ENCODE results near the gene FKBP1B. TPM values are rescaled to one million over a fixed set of nuclear protein-coding genes. Genes with fewer than 3 reads are reported as not detected.

FKBP1B gene
- total RNA-seq, 1 experiment from 2014 or later, result 0.71 TPM

DNA sequence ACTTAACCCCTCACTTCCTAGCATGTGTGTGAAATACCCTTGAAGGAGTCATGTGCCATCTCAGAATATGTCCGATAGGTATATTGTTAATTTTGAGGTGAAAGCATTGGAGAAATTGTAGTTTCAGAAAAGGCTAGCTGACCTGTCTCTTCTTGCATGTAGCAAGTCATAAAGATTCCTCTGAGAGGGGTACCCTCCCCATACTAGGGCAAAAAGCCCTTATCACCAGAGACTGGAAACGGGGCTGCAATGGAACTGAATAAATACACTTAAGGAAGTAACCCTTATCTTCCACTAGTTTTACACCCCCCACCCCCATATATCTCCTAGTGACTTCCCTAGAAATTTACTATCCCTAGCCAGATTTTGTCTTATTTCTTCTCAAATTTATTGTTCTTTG is 28.3 kb downstream of the FKBP1B start:
- peaks cover 31% of the 10 kb centered on the region for H3K79me2 ChIP-seq (ENCODE audit: low read length)
- H3K27ac ChIP-seq (ENCODE audit: low read length), result peak overlapping the region; percentile 50
- H3K4me2 ChIP-seq (ENCODE audit: low read depth, low read length, poor library complexity, severe bottlenecking), result peak overlapping the region; percentile 69
- no peaks in the 10 kb centered on the region; the same call in 1 of the 2 replicates for H4K20me1 ChIP-seq (ENCODE audit: insufficient read depth, low read depth, low read length)
- no peaks in the 10 kb centered on the region for H3K9me3 ChIP-seq (ENCODE audit: low read length)
- peaks cover 29% of the 10 kb centered on the region for H3K4me1 ChIP-seq (ENCODE audit: low read length)
- H3K4me3 ChIP-seq (ENCODE audit: low read length), result peak overlapping the region; percentile 95
- H3K36me3 ChIP-seq (ENCODE audit: insufficient read depth, low read length), result peaks cover 10% of the 10 kb centered on the region
- H3K9me2 ChIP-seq (replicated peaks; ENCODE audit: insufficient read depth, low read length), result no peaks in the 10 kb centered on the region
- peak overlapping the region; percentile 65 for H3K9ac ChIP-seq (ENCODE audit: low read length)
- H2AFZ ChIP-seq (ENCODE audit: low read length), result 0 out of 2 replicates have a peak overlapping the region, but pooled peaks have one; percentile 26
- no peak for DNase-seq
- no peaks in the 10 kb centered on the region for H3K27me3 ChIP-seq (ENCODE audit: low read length)

DNA sequence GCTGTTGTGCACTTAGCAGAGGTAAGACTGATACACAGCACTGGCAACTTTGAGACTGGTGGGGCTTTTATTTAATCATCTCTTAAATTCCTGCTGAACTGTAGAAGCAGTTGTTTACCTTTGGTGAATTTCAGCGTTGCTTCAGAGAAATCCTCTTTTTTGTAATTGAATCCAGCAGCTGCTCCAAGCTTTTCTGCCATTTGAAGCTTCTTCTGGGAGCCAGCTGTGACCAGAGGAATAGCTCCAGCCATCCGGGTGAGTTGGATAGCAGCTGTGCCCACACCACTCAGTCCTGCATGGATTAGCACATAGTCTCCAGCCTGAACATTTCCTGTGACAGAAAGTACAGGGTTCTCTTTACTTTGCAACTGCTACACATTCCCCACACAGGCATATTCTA is 31.2 kb downstream of the FKBP1B start:
- no peaks in the 10 kb centered on the region; the same call in 1 of the 2 replicates for H3K36me3 ChIP-seq (ENCODE audit: insufficient read depth, low read length)
- H3K9ac ChIP-seq (ENCODE audit: low read length), result no peak overlapping the region
- H2AFZ ChIP-seq (ENCODE audit: low read length), result no peak overlapping the region
- no peaks in the 10 kb centered on the region for H3K27me3 ChIP-seq (ENCODE audit: low read length)
- peaks cover 27% of the 10 kb centered on the region for H3K4me1 ChIP-seq (ENCODE audit: low read length)
- H4K20me1 ChIP-seq (ENCODE audit: insufficient read depth, low read depth, low read length), result no peaks in the 10 kb centered on the region
- H3K4me3 ChIP-seq (ENCODE audit: low read length), result no peak overlapping the region
- no peak overlapping the region for H3K27ac ChIP-seq (ENCODE audit: low read length)
- no peaks in the 10 kb centered on the region for H3K9me2 ChIP-seq (replicated peaks; ENCODE audit: insufficient read depth, low read length)
- no peak overlapping the region for H3K4me2 ChIP-seq (ENCODE audit: low read depth, low read length, poor library complexity, severe bottlenecking)
- DNase-seq, result no peak
- H3K9me3 ChIP-seq (ENCODE audit: low read length), result no peaks in the 10 kb centered on the region
- H3K79me2 ChIP-seq (ENCODE audit: low read length), result peaks cover 4% of the 10 kb centered on the region

DNA sequence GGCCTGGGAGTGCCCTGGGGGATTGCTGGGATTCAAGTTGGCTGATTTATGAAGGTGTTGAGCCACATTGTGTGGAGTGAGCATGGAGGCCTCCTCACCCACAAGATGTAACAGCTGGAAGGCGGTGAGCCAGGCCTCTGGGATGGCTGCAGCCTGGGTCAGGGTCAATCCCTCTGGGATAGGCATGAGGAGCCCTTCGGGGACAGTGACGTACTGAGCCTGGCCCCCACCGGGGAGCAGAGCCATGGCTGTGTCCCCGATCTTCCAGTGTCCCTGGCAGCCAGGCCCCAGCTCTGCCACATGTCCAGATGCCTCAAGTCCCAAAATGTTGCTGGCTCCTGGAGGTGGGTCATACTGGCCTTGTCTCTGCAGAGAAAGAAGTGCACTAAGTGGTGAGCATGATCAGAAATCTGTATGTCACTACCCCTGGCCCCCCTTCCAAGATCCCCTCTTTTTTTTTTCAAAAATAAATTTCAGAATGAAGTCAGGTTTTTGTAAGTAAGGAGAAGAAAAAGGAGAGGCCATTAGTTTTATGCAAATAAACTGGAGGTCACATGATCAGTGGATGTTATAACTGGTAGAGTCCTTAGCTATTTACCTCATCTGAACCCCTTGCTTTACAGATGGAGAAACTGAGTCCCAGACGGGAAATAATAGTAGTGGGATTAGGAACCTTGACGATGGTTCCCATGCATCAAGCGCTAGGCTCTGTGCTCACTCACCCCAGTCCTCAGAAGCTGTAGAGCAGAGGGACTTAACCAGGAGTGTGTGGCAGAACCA is 33.4 kb downstream of the FKBP1B start:
- H3K27ac ChIP-seq (ENCODE audit: low read length), result peak overlapping the region; percentile 93
- peak overlapping the region; percentile 71; the same call in 1 of the 2 replicates for H2AFZ ChIP-seq (ENCODE audit: low read length)

DNA sequence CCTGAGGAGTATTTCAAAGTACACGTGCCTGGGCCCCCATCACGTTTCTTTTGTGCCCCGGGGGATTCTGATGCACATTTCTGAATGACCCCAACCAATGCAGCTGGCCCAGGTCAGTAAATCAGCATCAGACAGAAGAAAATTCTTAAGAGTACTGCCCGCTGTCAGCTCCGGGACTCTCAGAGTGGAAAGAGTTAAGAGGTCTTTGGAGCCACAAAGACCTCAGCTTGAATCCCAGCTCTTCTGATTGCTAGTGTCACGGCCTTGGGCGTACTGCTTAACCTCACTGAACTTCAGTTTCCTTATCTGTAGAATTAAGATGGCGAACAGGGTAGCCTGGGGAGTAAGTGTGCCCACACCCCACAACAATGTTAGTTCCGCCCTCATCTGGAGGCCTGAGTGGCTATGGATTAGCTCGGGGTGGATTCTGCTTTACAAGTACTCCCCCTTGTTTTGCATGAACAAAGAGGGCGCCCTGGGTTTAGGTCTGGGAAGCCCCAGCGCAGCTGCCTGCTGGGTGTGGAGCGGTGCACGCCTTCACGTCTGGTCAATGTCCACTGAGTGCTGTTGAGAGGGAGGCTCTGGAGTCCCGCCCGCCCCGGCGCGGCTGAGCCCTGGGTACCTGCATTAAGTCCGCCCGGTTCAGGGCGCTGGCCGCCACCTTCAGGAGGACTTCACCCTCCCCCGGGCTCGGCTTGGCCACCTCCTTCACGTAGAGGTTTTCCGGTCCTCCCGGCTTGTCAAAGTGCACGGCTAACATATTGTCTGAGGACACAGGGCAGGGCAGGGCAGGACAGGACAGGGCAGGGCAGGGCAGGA is 34.2 kb downstream of the FKBP1B start:
- H4K20me1 ChIP-seq (ENCODE audit: insufficient read depth, low read depth, low read length), result no peaks in the 10 kb centered on the region
- peak overlapping the region; percentile 84 for H3K9ac ChIP-seq (ENCODE audit: low read length)
- H3K9me3 ChIP-seq (ENCODE audit: low read length), result no peaks in the 10 kb centered on the region
- peak overlapping the region; percentile 97 for H3K4me2 ChIP-seq (ENCODE audit: low read depth, low read length, poor library complexity, severe bottlenecking)
- peaks cover 18% of the 10 kb centered on the region for H3K4me1 ChIP-seq (ENCODE audit: low read length)
- peak overlapping the region; percentile 93 for H3K27ac ChIP-seq (ENCODE audit: low read length)
- no peaks in the 10 kb centered on the region for H3K27me3 ChIP-seq (ENCODE audit: low read length)
- H3K4me3 ChIP-seq (ENCODE audit: low read length), result peak overlapping the region; percentile 70
- no peaks in the 10 kb centered on the region for H3K9me2 ChIP-seq (replicated peaks; ENCODE audit: insufficient read depth, low read length)
- H3K79me2 ChIP-seq (ENCODE audit: low read length), result no peaks in the 10 kb centered on the region
- H2AFZ ChIP-seq (ENCODE audit: low read length), result peak overlapping the region; percentile 90; the same call in 1 of the 2 replicates
- DNase-seq, result peak; percentile 98
- H3K36me3 ChIP-seq (ENCODE audit: insufficient read depth, low read length), result no peaks in the 10 kb centered on the region; the same call in 1 of the 2 replicates

More for the DNA sequence above, 33.4 kb downstream of the FKBP1B start:
- peak; percentile 54 for DNase-seq
- Histone ChIP-seq H3K9ac (ENCODE audit: low read length) (peak overlapping the region; percentile 84), H3K4me3 (ENCODE audit: low read length) (peak overlapping the region; percentile 70), H3K36me3 (ENCODE audit: insufficient read depth, low read length) (no peaks in the 10 kb centered on the region; the same call in 1 of the 2 replicates), H3K4me2 (ENCODE audit: low read depth, low read length, poor library complexity, severe bottlenecking) (peak overlapping the region; percentile 97), H3K9me3 (ENCODE audit: low read length) (no peaks in the 10 kb centered on the region), H3K27me3 (ENCODE audit: low read length) (no peaks in the 10 kb centered on the region), H4K20me1 (ENCODE audit: insufficient read depth, low read depth, low read length) (no peaks in the 10 kb centered on the region), H3K9me2 (replicated peaks; ENCODE audit: insufficient read depth, low read length) (no peaks in the 10 kb centered on the region), H3K79me2 (ENCODE audit: low read length) (no peaks in the 10 kb centered on the region), H3K4me1 (ENCODE audit: low read length) (peaks cover 20% of the 10 kb centered on the region)

DNA sequence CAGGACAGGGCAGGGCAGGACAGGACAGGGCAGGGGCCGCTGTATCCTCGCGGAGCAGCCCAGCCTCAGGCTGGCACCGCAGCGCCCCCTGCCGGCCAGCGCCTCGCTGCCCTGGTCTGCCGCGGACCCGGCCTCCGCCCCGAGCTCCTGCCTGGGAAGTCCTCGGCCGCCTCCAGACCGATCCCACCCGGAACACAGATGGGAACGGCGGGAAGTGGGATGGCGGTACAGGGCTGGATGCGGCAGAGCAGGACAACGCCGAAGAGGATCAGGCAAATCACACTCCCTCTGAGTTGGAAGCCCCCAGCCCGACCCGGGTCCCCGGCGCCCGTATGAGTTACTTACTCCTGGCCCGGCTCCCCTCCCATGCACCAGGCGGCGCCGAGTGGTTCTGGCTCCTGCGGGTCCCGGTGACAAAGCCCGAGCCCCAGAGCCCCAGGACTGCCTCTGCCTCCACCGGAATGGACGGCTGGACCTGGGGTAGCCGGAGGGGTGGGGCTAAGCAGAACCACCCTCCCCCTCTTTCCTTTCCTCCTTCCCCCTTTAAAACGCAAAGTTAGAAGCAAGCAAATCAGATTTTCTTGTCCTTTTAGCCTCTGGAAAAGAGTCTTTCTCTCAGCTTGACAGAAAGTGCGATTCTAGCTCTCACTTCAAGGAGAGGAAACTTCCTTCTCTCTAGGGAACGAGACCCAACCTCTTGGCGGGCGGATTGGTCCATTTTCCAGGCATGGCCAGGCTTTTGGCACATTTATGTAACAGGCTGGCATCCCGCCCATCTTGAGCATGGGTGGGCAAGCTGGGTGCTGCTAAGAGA is 35.1 kb downstream of the FKBP1B start, which contains the start of gene TP53I3:
Gene TP53I3, minus strand, starts transcription at position 449 of the 814 bp plus-strand sequence. CDS start 508 bp downstream, outside the sequence.
- H3K9me3 ChIP-seq (ENCODE audit: low read length), result no peaks in the 10 kb centered on the region
- no peaks in the 10 kb centered on the region; the same call in 1 of the 2 replicates for H3K36me3 ChIP-seq (ENCODE audit: insufficient read depth, low read length)
- H3K27ac ChIP-seq (ENCODE audit: low read length), result peak within 1 kb of the TSS; percentile 93
- H2AFZ ChIP-seq (ENCODE audit: low read length), result peak within 1 kb of the TSS; percentile 90
- peak within 1 kb of the TSS; percentile 97 for H3K4me2 ChIP-seq (ENCODE audit: low read depth, low read length, poor library complexity, severe bottlenecking)
- H3K4me1 ChIP-seq (ENCODE audit: low read length), result peaks cover 18% of the 10 kb centered on the region
- H4K20me1 ChIP-seq (ENCODE audit: insufficient read depth, low read depth, low read length), result no peaks in the 10 kb centered on the region
- H3K27me3 ChIP-seq (ENCODE audit: low read length), result no peaks in the 10 kb centered on the region
- H3K4me3 ChIP-seq (ENCODE audit: low read length), result peak within 1 kb of the TSS; percentile 70
- peak within 1 kb of the TSS; percentile 84 for H3K9ac ChIP-seq (ENCODE audit: low read length)
- no peaks in the 10 kb centered on the region for H3K9me2 ChIP-seq (replicated peaks; ENCODE audit: insufficient read depth, low read length)
- no peaks in the 10 kb centered on the region for H3K79me2 ChIP-seq (ENCODE audit: low read length)
- peak; percentile 94 for DNase-seq

DNA sequence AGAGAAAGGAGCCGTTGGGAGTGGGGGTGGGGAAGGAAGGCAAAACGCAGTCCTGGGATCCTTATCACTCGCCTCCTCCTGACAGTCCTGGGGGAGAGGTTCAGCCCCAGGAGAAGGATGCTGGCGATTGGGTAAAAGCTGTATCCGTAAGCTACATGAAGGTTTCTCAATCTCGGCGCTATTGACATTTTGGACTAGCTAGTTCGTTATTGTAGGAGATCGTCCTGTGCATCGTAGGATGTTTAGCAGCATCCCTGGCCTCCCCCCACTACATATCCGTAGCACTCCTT is 35.6 kb downstream of the FKBP1B start:
- Histone ChIP-seq H3K4me2 (ENCODE audit: low read depth, low read length, poor library complexity, severe bottlenecking) (peak overlapping the region; percentile 97), H3K27ac (ENCODE audit: low read length) (peak overlapping the region; percentile 93), H3K4me1 (ENCODE audit: low read length) (peaks cover 18% of the 10 kb centered on the region), H3K4me3 (ENCODE audit: low read length) (peak overlapping the region; percentile 70), H3K9me3 (ENCODE audit: low read length) (no peaks in the 10 kb centered on the region), H4K20me1 (ENCODE audit: insufficient read depth, low read depth, low read length) (no peaks in the 10 kb centered on the region), H3K27me3 (ENCODE audit: low read length) (no peaks in the 10 kb centered on the region), H3K36me3 (ENCODE audit: insufficient read depth, low read length) (no peaks in the 10 kb centered on the region; the same call in 1 of the 2 replicates), H2AFZ (ENCODE audit: low read length) (peak overlapping the region; percentile 90), H3K9ac (ENCODE audit: low read length) (peak overlapping the region; percentile 84), H3K79me2 (ENCODE audit: low read length) (no peaks in the 10 kb centered on the region), H3K9me2 (replicated peaks; ENCODE audit: insufficient read depth, low read length) (no peaks in the 10 kb centered on the region)
- no peak for DNase-seq

DNA sequence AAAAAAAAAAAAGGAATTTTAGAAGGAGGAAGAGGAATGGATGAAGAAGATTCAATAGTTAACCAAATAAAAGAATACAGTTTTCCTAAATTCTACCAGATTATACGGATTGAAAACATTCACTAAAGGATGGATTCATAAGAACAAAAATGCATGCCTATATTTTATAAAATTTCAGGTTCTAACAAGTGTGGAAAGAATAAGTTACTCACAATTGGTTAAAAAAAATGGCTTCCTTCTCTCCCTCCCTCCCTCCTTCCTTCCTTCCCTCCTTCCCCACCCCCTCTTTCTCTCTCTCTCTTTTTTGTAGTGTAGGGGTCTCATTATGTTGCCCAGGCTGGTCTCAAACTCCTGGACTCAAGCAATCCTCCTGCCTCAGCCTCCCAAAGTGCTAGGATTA is 36.7 kb downstream of the FKBP1B start:
- Histone ChIP-seq H3K4me3 (ENCODE audit: low read length) (no peak overlapping the region), H3K79me2 (ENCODE audit: low read length) (no peaks in the 10 kb centered on the region), H3K9me3 (ENCODE audit: low read length) (no peaks in the 10 kb centered on the region), H2AFZ (ENCODE audit: low read length) (no peak overlapping the region), H3K36me3 (ENCODE audit: insufficient read depth, low read length) (no peaks in the 10 kb centered on the region; the same call in 1 of the 2 replicates), H4K20me1 (ENCODE audit: insufficient read depth, low read depth, low read length) (no peaks in the 10 kb centered on the region), H3K4me1 (ENCODE audit: low read length) (peaks cover 18% of the 10 kb centered on the region), H3K27me3 (ENCODE audit: low read length) (no peaks in the 10 kb centered on the region), H3K4me2 (ENCODE audit: low read depth, low read length, poor library complexity, severe bottlenecking) (no peak overlapping the region), H3K27ac (ENCODE audit: low read length) (no peak overlapping the region), H3K9me2 (replicated peaks; ENCODE audit: insufficient read depth, low read length) (no peaks in the 10 kb centered on the region), H3K9ac (ENCODE audit: low read length) (no peak overlapping the region)
- DNase-seq, result no peak

Data from Karpas-422 (cell line).